MM.1S (cell line): ENCODE data around the gene SNCAIP.

ENCODE experiments used
- DNase-seq: peaks from one replicate; pipeline ENCODE4 v3.0.0-alpha.2; 2015
- H2AFZ ChIP-seq: fragments of 300-600 bp; sonication (generic); 2 replicates; pipeline ENCODE4 v1.6.0; 2016; ENCODE audit warnings: antibody characterized with exemption, low read length
- H3F3A ChIP-seq: fragments of 300-600 bp; sonication (generic); 2 replicates; pipeline ENCODE4 v1.6.1; 2016; ENCODE audit warnings: mild to moderate bottlenecking, antibody characterized with exemption, low read length, moderate library complexity, mixed read lengths; ENCODE audit not compliant: insufficient read depth
- H3K27ac ChIP-seq: fragments of 300-600 bp; sonication (generic); 2 replicates; pipeline ENCODE4 v1.5.1; 2016; ENCODE audit warnings: mild to moderate bottlenecking, low read length
- H3K27me3 ChIP-seq: fragments of 300-600 bp; sonication (generic); replicated peaks from 2 replicates; pipeline ENCODE4 v1.6.0; 2016; ENCODE audit warnings: low read length; ENCODE audit not compliant: insufficient read depth
- H3K36me3 ChIP-seq: fragments of 300-600 bp; sonication (generic); replicated peaks from 2 replicates; pipeline ENCODE4 v1.6.1; 2016; ENCODE audit warnings: mild to moderate bottlenecking, low read length, mixed read lengths; ENCODE audit not compliant: insufficient read depth
- H3K4me1 ChIP-seq: fragments of 300-600 bp; sonication (generic); 2 replicates; pipeline ENCODE4 v1.6.1; 2016; ENCODE audit warnings: low read length, mixed read lengths
- H3K4me2 ChIP-seq: fragments of 300-600 bp; sonication (generic); 2 replicates; pipeline ENCODE4 v1.6.0; 2016; ENCODE audit warnings: low read depth, low read length
- H3K4me3 ChIP-seq: fragments of 300-600 bp; sonication (generic); 2 replicates; pipeline ENCODE4 v1.5.1; 2016; ENCODE audit warnings: low read length, mixed read lengths
- H3K79me2 ChIP-seq: fragments of 300-600 bp; sonication (generic); 2 replicates; pipeline ENCODE4 v1.6.1; 2016; ENCODE audit warnings: mixed run types, low read length, mixed read lengths
- H3K9ac ChIP-seq: fragments of 300-600 bp; sonication (generic); 2 replicates; pipeline ENCODE4 v1.6.1; 2016; ENCODE audit warnings: low read length, mixed read lengths
- H3K9me2 ChIP-seq: fragments of 300-600 bp; sonication (generic); replicated peaks from 2 replicates; pipeline ENCODE4 v1.6.1; 2016; ENCODE audit warnings: mild to moderate bottlenecking, low read length, mixed read lengths; ENCODE audit not compliant: insufficient read depth
- H3K9me3 ChIP-seq: fragments of 300-600 bp; sonication (generic); replicated peaks from 2 replicates; pipeline ENCODE4 v1.6.1; 2016; ENCODE audit warnings: mild to moderate bottlenecking, low read length, mixed read lengths; ENCODE audit not compliant: insufficient read depth
- H4K20me1 ChIP-seq: fragments of 300-600 bp; sonication (generic); 2 replicates; pipeline ENCODE4 v1.6.1; 2016; ENCODE audit warnings: mild to moderate bottlenecking, low read length, moderate library complexity, mixed read lengths; ENCODE audit not compliant: insufficient read depth
- CTCF ChIP-seq: fragments of 300-600 bp; sonication (generic); IDR thresholded peaks from 2 replicates; pipeline ENCODE4 v1.5.1; 2016; ENCODE audit warnings: antibody characterized with exemption, low read length, mixed read lengths
- EZH2 ChIP-seq: fragments of 300-600 bp; sonication (generic); optimal IDR thresholded peaks from 2 replicates; pipeline ENCODE3; 2017; ENCODE audit warnings: low read depth, mild to moderate bottlenecking, antibody characterized with exemption, low read length, mixed read lengths
- EZH2phosphoT487 ChIP-seq: fragments of 300-600 bp; sonication (generic); IDR thresholded peaks from 2 replicates; pipeline ENCODE4 v1.6.1; 2018; ENCODE audit warnings: antibody characterized with exemption, low read length

SNCAIP gene

GRCh38 chr5:122426301-122426700 lies 114.3 kb downstream of the SNCAIP start:
- no peaks in the 10 kb centered on the region for H3K36me3 ChIP-seq

GRCh38 chr5:122427621-122428020 lies 115.6 kb downstream of the SNCAIP start:
- H3F3A ChIP-seq = no peaks in the 10 kb centered on the region
- H3K36me3 ChIP-seq = no peaks in the 10 kb centered on the region
- no peaks in the 10 kb centered on the region for H3K79me2 ChIP-seq
- no peak overlapping the region for H2AFZ ChIP-seq
- TF ChIP-seq EZH2 (no peak), CTCF (no peak), EZH2phosphoT487 (no peak)
- DNase-seq = no peak
- H3K4me2 ChIP-seq = no peak overlapping the region
- H3K9me3 ChIP-seq = no peaks in the 10 kb centered on the region
- H3K4me1 ChIP-seq = no peaks in the 10 kb centered on the region
- no peak overlapping the region for H3K4me3 ChIP-seq
- H4K20me1 ChIP-seq = no peaks in the 10 kb centered on the region
- no peaks in the 10 kb centered on the region for H3K9me2 ChIP-seq
- no peaks in the 10 kb centered on the region for H3K27me3 ChIP-seq
- H3K27ac ChIP-seq = no peak overlapping the region
- H3K9ac ChIP-seq = no peak overlapping the region

More at GRCh38 chr5:122426301-122426700, 114.3 kb downstream of the SNCAIP start:
- H3K27me3 ChIP-seq = no peaks in the 10 kb centered on the region
- peaks cover 8% of the 10 kb centered on the region for H3K4me1 ChIP-seq
- no peak overlapping the region for H2AFZ ChIP-seq
- no peak for DNase-seq
- no peak overlapping the region for H3K4me3 ChIP-seq
- H3K9me3 ChIP-seq = no peaks in the 10 kb centered on the region
- no peaks in the 10 kb centered on the region for H3K9me2 ChIP-seq
- no peak overlapping the region for H3K27ac ChIP-seq
- H3K4me2 ChIP-seq = no peak overlapping the region
- H3K9ac ChIP-seq = no peak overlapping the region
- H3K79me2 ChIP-seq = no peaks in the 10 kb centered on the region
- 0 out of 2 replicates have a peak, but pooled peaks cover 9% of the 10 kb centered on the region for H3F3A ChIP-seq
- H4K20me1 ChIP-seq = no peaks in the 10 kb centered on the region
- TF ChIP-seq CTCF = no peak
- TF ChIP-seq EZH2 = no peak
- no peak for TF ChIP-seq EZH2phosphoT487

- Histone ChIP-seq H3F3A (no peaks in the 10 kb centered on the region), H3K79me2 (no peaks in the 10 kb centered on the region)
- DNase-seq = no peak
These were observed 117.7 kb downstream of the SNCAIP start for GRCh38 chr5:122429545-122430318.

More at GRCh38 chr5:122429545-122430318, 117.7 kb downstream of the SNCAIP start:
- no peak overlapping the region for H3K4me2 ChIP-seq
- no peaks in the 10 kb centered on the region for H3K27me3 ChIP-seq
- no peak overlapping the region for H2AFZ ChIP-seq
- H3K9me3 ChIP-seq = no peaks in the 10 kb centered on the region
- no peak overlapping the region for H3K9ac ChIP-seq
- H3K36me3 ChIP-seq = no peaks in the 10 kb centered on the region
- no peaks in the 10 kb centered on the region for H4K20me1 ChIP-seq
- no peak for TF ChIP-seq EZH2phosphoT487
- no peak for TF ChIP-seq EZH2
- TF ChIP-seq CTCF = no peak
- H3K4me1 ChIP-seq = no peaks in the 10 kb centered on the region
- H3K9me2 ChIP-seq = no peaks in the 10 kb centered on the region
- H3K27ac ChIP-seq = no peak overlapping the region
- H3K4me3 ChIP-seq = no peak overlapping the region
